ENCODE data around the gene AGTPBP1. TPM values are rescaled to one million over a fixed set of nuclear protein-coding genes. Genes with fewer than 3 reads are reported as not detected.
"Not testable (repeated sequence)": the region's sequence is repeated elsewhere in the genome, so short reads cannot be mapped to it uniquely, and the experiment has no call there.

The AGTPBP1 gene
- total RNA-seq, 4 donors from 2014 or later = 16.9 to 35.2 (median 20.5) TPM

GRCh38 chr9:85599540-85600105 lies 142.1 kb downstream of the AGTPBP1 start:
- H3K4me3 ChIP-seq = no peak overlapping the region
- H3K27ac ChIP-seq = no peak overlapping the region
- peaks cover 0 to 31% (median 0%) of the 10 kb centered on the region in 3 donors for H3K36me3 ChIP-seq
- TF ChIP-seq POLR2A (IDR thresholded peaks at IDR 0.05) (no peak), CTCF (IDR thresholded peaks at IDR 0.05) (no peak), EP300 (IDR thresholded peaks at IDR 0.05) (no peak)
- DNase-seq (ENCODE audit: low spot score in 2 of 2) = no peak
- no peaks in the 10 kb centered on the region for H3K27me3 ChIP-seq
- peaks cover 0 to 8% (median 0%) of the 10 kb centered on the region in 4 donors for H3K9me3 ChIP-seq
- 43 to 49% methylated on average over 3 of the region's 3 CpGs for WGBS, 2 donors
- H3K4me1 ChIP-seq = no peaks in the 10 kb centered on the region

DNA sequence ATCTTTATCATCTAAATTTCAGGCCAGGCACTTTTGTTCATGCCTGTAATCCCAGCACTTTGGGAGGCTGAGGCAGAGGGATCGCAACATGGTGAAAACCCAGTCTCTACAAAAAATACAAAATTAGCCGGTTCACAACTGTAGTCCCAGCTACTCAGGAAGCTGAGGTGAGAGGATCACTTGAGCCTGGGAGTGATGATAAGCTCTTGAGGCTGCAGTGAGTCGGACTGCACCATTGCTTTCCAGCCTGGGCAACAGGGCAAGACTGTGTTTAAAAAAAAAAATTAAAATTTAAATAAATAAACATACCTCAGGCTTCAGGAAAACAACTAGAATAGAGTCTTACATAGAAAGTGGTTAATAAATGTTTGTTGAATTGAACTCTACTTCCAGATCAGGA lies 147.4 kb downstream of the AGTPBP1 start:
- DNase-seq (ENCODE audit: low spot score in 2 of 2) = no peak
- 85 to 89% methylated on average over 3 of the region's 3 CpGs for WGBS, 2 donors
- Histone ChIP-seq H3K4me3 (no peak overlapping the region), H3K9me3 (no peaks in the 10 kb centered on the region), H3K36me3 (peaks cover 0 to 10% (median 0%) of the 10 kb centered on the region in 3 donors), H3K4me1 (no peaks in the 10 kb centered on the region), H3K27ac (no peak overlapping the region), H3K27me3 (no peaks in the 10 kb centered on the region)
- TF ChIP-seq POLR2A (IDR thresholded peaks at IDR 0.05) (no peak), EP300 (IDR thresholded peaks at IDR 0.05) (no peak), CTCF (IDR thresholded peaks at IDR 0.05) (no peak)

DNA sequence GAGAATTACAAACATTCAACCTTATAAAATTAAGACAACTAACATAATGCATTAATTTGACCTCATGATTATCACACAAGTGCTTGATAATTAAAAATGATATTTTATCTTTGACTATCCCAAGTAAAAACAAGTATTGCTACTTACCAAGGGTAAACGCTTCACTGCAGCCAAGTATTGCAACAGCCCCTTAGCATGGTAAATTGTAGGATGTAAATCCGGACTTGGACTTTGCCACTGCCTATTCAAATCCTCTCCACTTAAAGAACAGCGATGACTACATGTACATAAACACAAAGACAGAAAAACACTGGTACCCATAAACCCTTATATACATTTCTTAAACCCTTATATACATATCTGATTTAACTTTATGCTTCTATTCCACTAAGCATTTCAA lies 155.1 kb downstream of the AGTPBP1 start:
- Histone ChIP-seq H3K27me3 (no peaks in the 10 kb centered on the region), H3K4me1 (no peaks in the 10 kb centered on the region), H3K27ac (no peak overlapping the region), H3K4me3 (no peak overlapping the region), H3K36me3 (peaks cover 0 to 6% (median 0%) of the 10 kb centered on the region in 3 donors), H3K9me3 (no peaks in the 10 kb centered on the region)
- WGBS, 2 donors = 94% methylated on average over 3 of the region's 3 CpGs
- DNase-seq (ENCODE audit: low spot score in 2 of 2) = no peak
- no peak for TF ChIP-seq POLR2A (IDR thresholded peaks at IDR 0.05)
- no peak for TF ChIP-seq EP300 (IDR thresholded peaks at IDR 0.05)
- no peak for TF ChIP-seq CTCF (IDR thresholded peaks at IDR 0.05)

DNA sequence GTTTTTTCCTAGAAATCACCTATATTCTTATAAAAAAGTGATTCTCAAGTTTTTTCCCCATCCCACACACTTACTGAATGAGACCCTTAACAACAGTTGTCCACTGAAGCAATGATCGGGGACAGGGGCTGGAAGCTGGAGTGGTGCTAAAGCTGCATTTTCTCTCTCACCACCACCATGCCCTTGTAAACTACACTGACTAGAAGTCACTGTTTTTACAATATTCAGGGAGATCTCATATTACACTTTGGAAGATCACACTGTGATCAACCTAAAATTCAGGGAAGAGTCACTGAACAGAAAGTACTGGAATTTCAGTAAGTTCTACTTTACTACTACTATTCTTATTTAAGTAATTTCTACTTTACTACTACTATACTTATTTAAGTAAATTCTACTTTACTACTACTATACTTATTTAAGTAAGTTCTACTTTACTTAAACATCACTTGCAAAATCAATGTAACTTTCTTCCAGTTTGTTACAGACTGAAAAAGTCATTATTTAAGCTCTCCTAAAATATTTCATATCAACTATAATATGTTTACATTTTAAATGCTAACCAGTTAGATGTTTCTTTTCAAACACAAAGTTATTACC lies 164.3 kb downstream of the AGTPBP1 start:
- DNase-seq (ENCODE audit: low spot score in 2 of 2) = no peak
- no peak for TF ChIP-seq POLR2A (IDR thresholded peaks at IDR 0.05)
- TF ChIP-seq CTCF (IDR thresholded peaks at IDR 0.05) = no peak
- no peak for TF ChIP-seq EP300 (IDR thresholded peaks at IDR 0.05)
- H3K9me3 ChIP-seq = no peaks in the 10 kb centered on the region
- no peak overlapping the region for H3K27ac ChIP-seq
- H3K36me3 ChIP-seq = peaks cover 0 to 4% (median 0%) of the 10 kb centered on the region in 3 donors
- no peaks in the 10 kb centered on the region for H3K4me1 ChIP-seq
- H3K27me3 ChIP-seq = no peaks in the 10 kb centered on the region
- 95 to 100% methylated on average over 1 of the region's 1 CpG for WGBS, 2 donors
- H3K4me3 ChIP-seq = no peak overlapping the region

- H3K9me3 ChIP-seq = no peaks in the 10 kb centered on the region
- no peak for DNase-seq (ENCODE audit: low spot score in 2 of 2)
- no peak overlapping the region for H3K27ac ChIP-seq
- no peaks in the 10 kb centered on the region for H3K27me3 ChIP-seq
- H3K36me3 ChIP-seq = peaks cover 0 to 4% (median 0%) of the 10 kb centered on the region in 3 donors
- no peaks in the 10 kb centered on the region for H3K4me1 ChIP-seq
- TF ChIP-seq EP300 (IDR thresholded peaks at IDR 0.05) = no peak
- TF ChIP-seq POLR2A (IDR thresholded peaks at IDR 0.05) = no peak
- TF ChIP-seq CTCF (IDR thresholded peaks at IDR 0.05) = no peak
- H3K4me3 ChIP-seq = no peak overlapping the region
Observed at GRCh38 chr9:85575868-85576267, 165.9 kb downstream of the AGTPBP1 start.

GRCh38 chr9:85573546-85573945 lies 168.2 kb downstream of the AGTPBP1 start:
- H3K9me3 ChIP-seq; H3K4me1 ChIP-seq; H3K27ac ChIP-seq; DNase-seq (ENCODE audit: low spot score in 2 of 2); H3K4me3 ChIP-seq; H3K36me3 ChIP-seq; H3K27me3 ChIP-seq: not testable (repeated sequence)
- WGBS, 2 donors = 95 to 97% methylated on average over 12 to 21 of the region's 26 CpGs

- H3K27me3 ChIP-seq; H3K27ac ChIP-seq; H3K36me3 ChIP-seq; H3K4me3 ChIP-seq; H3K9me3 ChIP-seq; H3K4me1 ChIP-seq; DNase-seq (ENCODE audit: low spot score in 2 of 2): not testable (repeated sequence)
- WGBS, 2 donors = 95 to 97% methylated on average over 10 to 11 of the region's 11 CpGs
Observed at GRCh38 chr9:85572917-85573316, 168.8 kb downstream of the AGTPBP1 start.
